ENCODE data around the gene PLEKHG1. TPM values are rescaled to one million over a fixed set of nuclear protein-coding genes. Genes with fewer than 3 reads are reported as not detected.
A peak's percentile ranks its signal among the peaks of the same experiment; 100 is the strongest.

Gene PLEKHG1
- total and polyA plus RNA-seq, 4 experiments from 2014 or later, result 1.2 to 3.9 (median 2.5) TPM

GRCh38 chr6:150607329-150607650 lies 7.6 kb downstream of the PLEKHG1 start:
- no peak for DNase-seq
- POLR2A ChIA-PET (ENCODE audit: partially characterized antibody), result no interaction called here
- H3K36me3 ChIP-seq (ENCODE audit: insufficient read depth, low read length), result no peaks in the 10 kb centered on the region
- Mint-ChIP-seq H3K9me3 (peaks cover 0 to 2% (median 0%) of the 10 kb centered on the region in 8 donors), H3K4me1 (no peaks in the 10 kb centered on the region), H3K36me3 (no peaks in the 10 kb centered on the region), H3K27ac (no peak overlapping the region), H3K4me3 (no peak overlapping the region), H3K27me3 (peaks cover 4 to 12% of the 10 kb centered on the region in 2 donors)
- intact Hi-C loops (cut with micrococcal nuclease), result no loop called here
- no peaks in the 10 kb centered on the region for H3K4me1 ChIP-seq (ENCODE audit: insufficient read depth, low read length)
- H3K27me3 ChIP-seq (ENCODE audit: insufficient read depth, low read length), result no peaks in the 10 kb centered on the region
- no peak overlapping the region for H3K27ac ChIP-seq (ENCODE audit: low read depth, low read length)
- H3K4me3 ChIP-seq (ENCODE audit: low read length in 2 of 2), result no peak overlapping the region
- H3K9me3 ChIP-seq (ENCODE audit: control insufficient read depth in 1 of 2, low read length in 2 of 2), result no peaks in the 10 kb centered on the region
- CTCF ChIA-PET (ENCODE audit: partially characterized antibody), result no interaction called here

DNA sequence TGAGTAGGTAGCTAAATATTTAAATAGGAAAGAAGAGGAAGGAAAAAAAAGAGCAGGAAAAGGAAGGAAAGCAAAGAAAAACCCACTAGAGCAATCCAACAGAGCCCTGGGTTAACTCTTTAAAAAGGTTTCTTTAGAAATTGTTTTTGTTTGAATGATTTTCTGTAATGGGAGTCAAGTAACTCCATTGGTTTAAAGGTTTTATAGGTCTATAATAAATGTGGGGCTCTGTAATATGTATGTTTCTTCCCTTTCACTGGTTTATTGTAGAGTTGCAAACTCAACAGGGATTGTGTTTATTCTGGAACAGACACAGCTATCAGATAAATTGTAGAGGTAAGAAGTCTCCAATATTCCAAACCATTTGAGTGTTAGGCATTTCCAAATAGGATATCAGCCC lies 10.9 kb downstream of the PLEKHG1 start:
- Mint-ChIP-seq H3K27me3 (peaks cover 10 to 11% of the 10 kb centered on the region in 2 donors), H3K4me3 (no peak overlapping the region), H3K36me3 (no peaks in the 10 kb centered on the region), H3K9me3 (peaks cover 0 to 2% (median 0%) of the 10 kb centered on the region in 8 donors), H3K4me1 (no peaks in the 10 kb centered on the region), H3K27ac (no peak overlapping the region)
- Histone ChIP-seq H3K4me1 (ENCODE audit: insufficient read depth, low read length) (no peaks in the 10 kb centered on the region), H3K4me3 (ENCODE audit: low read length in 2 of 2) (no peak overlapping the region), H3K9me3 (ENCODE audit: control insufficient read depth in 1 of 2, low read length in 2 of 2) (no peaks in the 10 kb centered on the region), H3K27me3 (ENCODE audit: insufficient read depth, low read length) (no peaks in the 10 kb centered on the region), H3K36me3 (ENCODE audit: insufficient read depth, low read length) (no peaks in the 10 kb centered on the region), H3K27ac (ENCODE audit: low read depth, low read length) (no peak overlapping the region)
- ChIA-PET CTCF (ENCODE audit: partially characterized antibody) (interaction anchor here (1.4 kb wide), 2 partner anchors 10 to 192 kb away, joined by 3 to 4 read pairs; no protein-coding TSS in a partner anchor), POLR2A (ENCODE audit: partially characterized antibody) (interaction anchor here (1.5 kb wide), 1 partner anchor 10 kb away, joined by 4 read pairs; the partner anchor contains the start of gene PLEKHG1)
- DNase-seq, result no peak
- intact Hi-C loops (cut with micrococcal nuclease), result no loop called here

- no peak overlapping the region for H3K27ac ChIP-seq (ENCODE audit: low read depth, low read length)
- H3K4me1 ChIP-seq (ENCODE audit: insufficient read depth, low read length), result no peaks in the 10 kb centered on the region
- ChIA-PET CTCF (ENCODE audit: partially characterized antibody) (interaction anchor here (1.7 kb wide), 1 partner anchor 12 kb away, joined by 6 read pairs; no protein-coding TSS in a partner anchor), POLR2A (ENCODE audit: partially characterized antibody) (no interaction called here)
- DNase-seq, result no peak
- H3K9me3 ChIP-seq (ENCODE audit: control insufficient read depth in 1 of 2, low read length in 2 of 2), result no peaks in the 10 kb centered on the region
- no peak overlapping the region for H3K4me3 ChIP-seq (ENCODE audit: low read length in 2 of 2)
- Mint-ChIP-seq H3K36me3 (no peaks in the 10 kb centered on the region), H3K27me3 (peaks cover 8% of the 10 kb centered on the region in 2 donors), H3K4me1 (no peaks in the 10 kb centered on the region), H3K27ac (peak overlapping the region in 1 of 7 donors; percentile 49), H3K4me3 (no peak overlapping the region), H3K9me3 (peaks cover 0 to 2% (median 0%) of the 10 kb centered on the region in 8 donors)
- H3K27me3 ChIP-seq (ENCODE audit: insufficient read depth, low read length), result no peaks in the 10 kb centered on the region
- intact Hi-C loops (cut with micrococcal nuclease), result no loop called here
- no peaks in the 10 kb centered on the region for H3K36me3 ChIP-seq (ENCODE audit: insufficient read depth, low read length)
These were observed 13.6 kb downstream of the PLEKHG1 start for GRCh38 chr6:150613269-150613668.

- Histone ChIP-seq H3K27ac (ENCODE audit: low read depth, low read length) (no peak overlapping the region), H3K4me3 (ENCODE audit: low read length in 2 of 2) (no peak overlapping the region), H3K36me3 (ENCODE audit: insufficient read depth, low read length) (no peaks in the 10 kb centered on the region), H3K27me3 (ENCODE audit: insufficient read depth, low read length) (no peaks in the 10 kb centered on the region), H3K9me3 (ENCODE audit: control insufficient read depth in 1 of 2, low read length in 2 of 2) (no peaks in the 10 kb centered on the region), H3K4me1 (ENCODE audit: insufficient read depth, low read length) (no peaks in the 10 kb centered on the region)
- DNase-seq, result no peak
- CTCF ChIA-PET (ENCODE audit: partially characterized antibody), result interaction anchor here (0.8 kb wide), 1 partner anchor 15 kb away, joined by 3 read pairs; no protein-coding TSS in a partner anchor
- Mint-ChIP-seq H3K27me3 (peaks cover 7 to 8% of the 10 kb centered on the region in 2 donors), H3K27ac (peak overlapping the region in 1 of 7 donors; percentile 42), H3K4me1 (no peaks in the 10 kb centered on the region), H3K9me3 (peaks cover 0 to 2% (median 0%) of the 10 kb centered on the region in 8 donors), H3K36me3 (no peaks in the 10 kb centered on the region), H3K4me3 (no peak overlapping the region)
- intact Hi-C loops (cut with micrococcal nuclease), result no loop called here
- POLR2A ChIA-PET (ENCODE audit: partially characterized antibody), result no interaction called here
These were observed 16.3 kb downstream of the PLEKHG1 start for GRCh38 chr6:150615967-150616366.

DNA sequence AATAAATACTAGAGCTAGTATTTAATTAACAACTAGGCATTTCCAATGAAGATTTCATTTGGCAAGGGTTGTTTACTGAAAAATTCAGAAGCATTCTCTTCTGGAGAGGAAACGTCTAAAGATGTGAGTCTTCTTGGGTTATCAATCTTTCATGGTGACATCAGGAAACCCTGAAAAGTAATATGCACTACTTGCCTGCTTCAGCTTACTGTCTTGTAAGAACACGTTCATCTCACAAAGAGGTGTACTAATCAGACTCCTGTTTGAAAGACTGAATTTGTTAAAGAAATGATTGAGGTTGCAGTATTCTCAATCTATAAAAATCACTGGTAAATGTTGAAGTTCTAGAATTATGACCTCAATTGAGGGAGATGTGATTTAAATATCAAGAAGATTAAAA lies 16.9 kb downstream of the PLEKHG1 start:
- H3K9me3 ChIP-seq (ENCODE audit: control insufficient read depth in 1 of 2, low read length in 2 of 2), result no peaks in the 10 kb centered on the region
- Mint-ChIP-seq H3K36me3 (no peaks in the 10 kb centered on the region), H3K9me3 (peaks cover 0 to 2% (median 0%) of the 10 kb centered on the region in 8 donors), H3K4me1 (no peaks in the 10 kb centered on the region), H3K4me3 (no peak overlapping the region), H3K27ac (no peak overlapping the region), H3K27me3 (peaks cover 7 to 8% of the 10 kb centered on the region in 2 donors)
- H3K4me1 ChIP-seq (ENCODE audit: insufficient read depth, low read length), result no peaks in the 10 kb centered on the region
- no peaks in the 10 kb centered on the region for H3K27me3 ChIP-seq (ENCODE audit: insufficient read depth, low read length)
- H3K36me3 ChIP-seq (ENCODE audit: insufficient read depth, low read length), result no peaks in the 10 kb centered on the region
- no peak overlapping the region for H3K27ac ChIP-seq (ENCODE audit: low read depth, low read length)
- DNase-seq, result no peak
- H3K4me3 ChIP-seq (ENCODE audit: low read length in 2 of 2), result no peak overlapping the region
- intact Hi-C loops (cut with micrococcal nuclease), result no loop called here
- ChIA-PET CTCF (ENCODE audit: partially characterized antibody) (interaction anchor here (0.8 kb wide), 1 partner anchor 16 kb away, joined by 3 read pairs; no protein-coding TSS in a partner anchor), POLR2A (ENCODE audit: partially characterized antibody) (no interaction called here)

DNA sequence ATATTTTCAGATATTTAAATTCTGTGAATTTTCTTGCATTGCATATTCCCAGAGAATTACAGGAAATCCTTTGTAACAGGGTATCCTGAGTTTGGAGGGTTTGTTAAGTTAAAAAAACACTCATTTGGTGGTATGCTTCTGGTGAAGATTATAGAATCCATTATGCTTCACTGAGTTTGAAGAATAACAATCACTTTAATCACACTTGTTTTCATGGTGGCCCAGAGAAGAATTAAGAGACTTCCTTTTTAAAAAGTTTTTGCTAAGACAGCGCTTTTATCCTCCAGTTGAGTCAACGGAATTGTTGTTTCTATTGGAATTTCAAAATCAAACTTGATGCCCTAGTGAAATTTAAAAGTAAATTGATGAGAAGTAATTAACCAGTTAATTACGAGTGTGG lies 17.4 kb downstream of the PLEKHG1 start:
- no peak overlapping the region for H3K27ac Mint-ChIP-seq
- H3K9me3 ChIP-seq (ENCODE audit: control insufficient read depth in 1 of 2, low read length in 2 of 2), result no peaks in the 10 kb centered on the region
- no peak overlapping the region for H3K4me3 Mint-ChIP-seq
- no peaks in the 10 kb centered on the region for H3K4me1 Mint-ChIP-seq
- no peaks in the 10 kb centered on the region for H3K36me3 ChIP-seq (ENCODE audit: insufficient read depth, low read length)
- DNase-seq, result no peak
- no peak overlapping the region for H3K27ac ChIP-seq (ENCODE audit: low read depth, low read length)
- intact Hi-C loops (cut with micrococcal nuclease), result no loop called here
- H3K27me3 ChIP-seq (ENCODE audit: insufficient read depth, low read length), result no peaks in the 10 kb centered on the region
- H3K4me1 ChIP-seq (ENCODE audit: insufficient read depth, low read length), result no peaks in the 10 kb centered on the region
- peaks cover 7 to 9% of the 10 kb centered on the region in 2 donors for H3K27me3 Mint-ChIP-seq
- POLR2A ChIA-PET (ENCODE audit: partially characterized antibody), result no interaction called here
- peaks cover 0 to under 1% (median 0%) of the 10 kb centered on the region in 8 donors for H3K9me3 Mint-ChIP-seq
- CTCF ChIA-PET (ENCODE audit: partially characterized antibody), result interaction anchor here (1.1 kb wide), 1 partner anchor 18 kb away, joined by 3 read pairs; the partner anchor contains the start of gene PLEKHG1
- no peaks in the 10 kb centered on the region for H3K36me3 Mint-ChIP-seq
- no peak overlapping the region for H3K4me3 ChIP-seq (ENCODE audit: low read length in 2 of 2)

- no peak overlapping the region for H3K27ac Mint-ChIP-seq
- H3K27ac ChIP-seq (ENCODE audit: low read depth, low read length), result no peak overlapping the region
- no peaks in the 10 kb centered on the region for H3K36me3 Mint-ChIP-seq
- no peaks in the 10 kb centered on the region for H3K36me3 ChIP-seq (ENCODE audit: insufficient read depth, low read length)
- no peaks in the 10 kb centered on the region for H3K9me3 ChIP-seq (ENCODE audit: control insufficient read depth in 1 of 2, low read length in 2 of 2)
- peaks cover 3 to 8% of the 10 kb centered on the region in 2 donors for H3K27me3 Mint-ChIP-seq
- H3K4me3 Mint-ChIP-seq, result no peak overlapping the region
- intact Hi-C loops (cut with micrococcal nuclease), result no loop called here
- CTCF ChIA-PET (ENCODE audit: partially characterized antibody), result interaction anchor here (1.1 kb wide), 1 partner anchor 18 kb away, joined by 3 read pairs; the partner anchor contains the start of gene PLEKHG1
- DNase-seq, result no peak
- H3K4me1 Mint-ChIP-seq, result peaks cover 0 to 4% (median 2%) of the 10 kb centered on the region in 4 donors
- no peaks in the 10 kb centered on the region for H3K9me3 Mint-ChIP-seq
- no peaks in the 10 kb centered on the region for H3K27me3 ChIP-seq (ENCODE audit: insufficient read depth, low read length)
- H3K4me3 ChIP-seq (ENCODE audit: low read length in 2 of 2), result no peak overlapping the region
- H3K4me1 ChIP-seq (ENCODE audit: insufficient read depth, low read length), result peaks cover 5% of the 10 kb centered on the region
- POLR2A ChIA-PET (ENCODE audit: partially characterized antibody), result no interaction called here
These were observed 18.1 kb downstream of the PLEKHG1 start for GRCh38 chr6:150617496-150618460.
